Right lobe of liver (tissue), 4 donors: ENCODE data around the gene FARS2.

Experiments used
- CTCF ChIP-seq, 4 donors: fragments of 200-600 bp in 3 of 4; fragments of 450-650 bp in 1 of 4; IDR thresholded peaks; one replicate each; pipeline versions ENCODE4 v1.5.1 to v1.8.0; 2016 to 2022; ENCODE audit warnings: antibody characterized with exemption in 4 of 4, mild to moderate bottlenecking in 2 of 4
- POLR2A ChIP-seq: fragments of 450-650 bp; IDR thresholded peaks from one replicate; pipeline ENCODE4 v1.6.1; 2017; ENCODE audit warnings: antibody characterized with exemption, mild to moderate bottlenecking
- donor health status: DM: no; HTN: no; CAD: no.
- donor health status: DM: no; HTN: no; CAD: no.
- donor health status: DM: no; HTN: yes; CAD: no.

- TF ChIP-seq CTCF (IDR thresholded peaks at IDR 0.05): no peak
- TF ChIP-seq POLR2A: no peak
These were observed 514.8 kb downstream of the FARS2 start for GRCh38 chr6:5776104-5776503.
